Epithelial cell of esophagus (primary cell): ENCODE measurements around the gene KIFBP.
"Not testable (repeated sequence)": the region's sequence is repeated elsewhere in the genome, so short reads cannot be mapped to it uniquely, and the experiment has no call there.

Experiments
- DNase-seq: peaks from one replicate; pipeline ENCODE4 v3.0.0; 2010; ENCODE audit warnings: low read depth
- H3K4me3 ChIP-seq: 2 replicates; pipeline ENCODE4 v1.5.1; 2011; ENCODE audit warnings: mild to moderate bottlenecking, low read length, control low read depth
- TF ChIP-seq, protein P1 (sequence below): IDR thresholded peaks from 2 replicates; pipeline ENCODE4 v1.5.1; 2011; ENCODE audit warnings: low read depth, mild to moderate bottlenecking, low read length, control low read depth, inconsistent platforms; ENCODE audit not compliant: insufficient read depth; ENCODE audit errors: missing control alignments

KIFBP gene

DNA sequence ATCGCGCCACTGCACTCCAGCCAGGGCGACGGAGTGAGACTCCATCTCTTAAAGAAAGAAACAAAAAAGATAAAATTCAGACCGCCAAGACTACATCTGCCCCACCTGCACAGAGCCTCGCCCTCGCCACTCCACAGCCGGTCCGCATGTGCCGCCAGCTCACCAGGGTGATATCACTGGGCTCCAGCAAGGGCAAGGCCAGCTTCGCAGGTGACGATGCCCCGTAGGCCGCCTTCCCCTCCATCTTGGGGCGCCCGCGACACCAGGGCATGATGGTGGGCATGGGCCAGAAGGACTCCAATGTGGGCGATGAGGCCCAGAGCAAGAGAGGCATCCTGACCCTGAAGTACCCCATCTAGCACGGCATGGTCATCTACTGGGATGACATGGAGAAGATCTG, 34.0 kb downstream of the KIFBP start:
- DNase-seq: no peak
- TF ChIP-seq, protein P1, sequence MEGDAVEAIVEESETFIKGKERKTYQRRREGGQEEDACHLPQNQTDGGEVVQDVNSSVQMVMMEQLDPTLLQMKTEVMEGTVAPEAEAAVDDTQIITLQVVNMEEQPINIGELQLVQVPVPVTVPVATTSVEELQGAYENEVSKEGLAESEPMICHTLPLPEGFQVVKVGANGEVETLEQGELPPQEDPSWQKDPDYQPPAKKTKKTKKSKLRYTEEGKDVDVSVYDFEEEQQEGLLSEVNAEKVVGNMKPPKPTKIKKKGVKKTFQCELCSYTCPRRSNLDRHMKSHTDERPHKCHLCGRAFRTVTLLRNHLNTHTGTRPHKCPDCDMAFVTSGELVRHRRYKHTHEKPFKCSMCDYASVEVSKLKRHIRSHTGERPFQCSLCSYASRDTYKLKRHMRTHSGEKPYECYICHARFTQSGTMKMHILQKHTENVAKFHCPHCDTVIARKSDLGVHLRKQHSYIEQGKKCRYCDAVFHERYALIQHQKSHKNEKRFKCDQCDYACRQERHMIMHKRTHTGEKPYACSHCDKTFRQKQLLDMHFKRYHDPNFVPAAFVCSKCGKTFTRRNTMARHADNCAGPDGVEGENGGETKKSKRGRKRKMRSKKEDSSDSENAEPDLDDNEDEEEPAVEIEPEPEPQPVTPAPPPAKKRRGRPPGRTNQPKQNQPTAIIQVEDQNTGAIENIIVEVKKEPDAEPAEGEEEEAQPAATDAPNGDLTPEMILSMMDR: no peak
- no peak overlapping the region for H3K4me3 ChIP-seq

DNA sequence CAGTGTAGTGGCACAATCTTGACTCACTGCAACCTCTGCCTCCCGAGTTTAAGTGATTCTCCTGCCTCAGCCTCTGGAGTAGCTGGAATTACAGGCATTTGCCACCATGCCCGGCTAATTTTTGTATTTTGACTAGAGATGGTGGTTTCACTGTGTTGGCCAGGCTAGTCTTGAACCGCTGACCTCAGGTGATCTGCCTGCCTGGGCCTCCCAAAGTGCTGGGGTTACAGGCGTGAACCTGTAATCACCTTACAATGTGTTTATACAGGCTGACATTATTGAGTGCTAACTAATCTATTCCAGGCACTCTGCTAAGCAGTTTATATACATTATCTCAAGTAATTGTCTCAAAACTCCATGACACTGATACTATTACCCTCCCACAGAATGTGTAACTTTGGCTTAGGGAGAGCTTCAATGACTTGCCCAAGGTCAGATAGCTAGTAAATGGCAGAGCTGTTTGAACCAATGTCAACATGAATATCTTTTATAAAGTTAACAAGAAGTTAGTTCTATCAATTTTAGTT, 36.8 kb downstream of the KIFBP start:
- TF ChIP-seq, protein P1: no peak
- no peak overlapping the region for H3K4me3 ChIP-seq
- DNase-seq: no peak

DNA sequence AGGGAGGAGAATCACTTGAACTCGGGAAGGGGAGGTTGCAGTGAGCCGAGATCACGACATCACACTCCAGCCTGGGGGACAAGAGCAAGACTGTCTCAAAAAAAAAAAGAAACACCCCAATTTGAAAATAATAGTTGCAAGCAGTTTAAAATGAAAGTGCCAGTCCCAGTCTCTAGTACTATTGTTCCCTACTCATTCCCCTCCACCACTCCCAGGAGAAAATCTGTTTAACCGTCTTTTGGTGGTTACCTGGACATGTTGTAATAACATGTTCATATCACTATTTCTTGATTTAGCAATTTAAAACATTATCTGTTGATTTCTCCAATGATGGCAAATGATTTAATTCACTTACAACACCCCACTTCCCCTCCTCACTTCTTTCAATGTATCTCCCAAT, 44.7 kb downstream of the KIFBP start:
- no peak for DNase-seq
- no peak overlapping the region for H3K4me3 ChIP-seq
- TF ChIP-seq, protein P1: no peak

DNA sequence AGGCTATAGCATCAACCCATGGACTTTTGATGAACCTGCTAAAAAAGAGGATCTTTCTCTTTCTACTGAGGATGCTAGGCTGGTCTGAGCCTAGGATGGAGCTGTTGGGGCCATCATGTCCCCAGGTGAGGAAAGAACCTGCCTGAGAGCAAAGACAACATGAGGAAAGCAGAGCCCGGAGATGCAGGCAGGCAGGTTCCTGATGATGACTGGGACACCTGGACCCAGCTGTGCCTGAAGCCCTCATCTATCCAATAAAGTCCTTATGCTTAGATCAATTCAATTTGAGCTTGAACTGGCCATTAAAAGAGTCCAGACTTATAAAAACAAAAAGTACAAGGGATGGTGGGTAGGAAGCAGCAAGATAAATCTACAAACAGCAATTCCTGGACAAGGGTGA, 48.9 kb downstream of the KIFBP start:
- no peak for DNase-seq
- TF ChIP-seq, protein P1: no peak
- no peak overlapping the region for H3K4me3 ChIP-seq

DNA sequence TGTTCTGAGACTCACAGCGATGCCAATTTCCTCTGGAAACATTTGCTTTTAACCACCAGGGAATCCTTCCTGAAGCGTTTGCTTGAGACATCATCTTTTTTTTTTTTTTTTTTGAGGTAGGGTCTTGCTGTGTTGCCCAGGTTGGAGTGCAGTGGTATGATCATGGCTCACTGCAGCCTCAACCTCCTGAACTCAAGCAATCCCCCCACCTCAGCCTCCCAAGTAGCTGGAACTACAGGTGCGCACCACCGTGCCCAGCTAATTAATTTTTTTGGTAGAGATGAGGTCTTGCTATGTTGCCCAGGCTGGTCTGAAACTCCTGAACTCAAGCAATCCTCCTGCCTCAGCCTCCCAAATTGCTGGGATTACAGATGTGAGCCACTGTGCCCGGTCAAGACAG, 52.3 kb downstream of the KIFBP start:
- not testable (repeated sequence) for DNase-seq, H3K4me3 ChIP-seq

DNA sequence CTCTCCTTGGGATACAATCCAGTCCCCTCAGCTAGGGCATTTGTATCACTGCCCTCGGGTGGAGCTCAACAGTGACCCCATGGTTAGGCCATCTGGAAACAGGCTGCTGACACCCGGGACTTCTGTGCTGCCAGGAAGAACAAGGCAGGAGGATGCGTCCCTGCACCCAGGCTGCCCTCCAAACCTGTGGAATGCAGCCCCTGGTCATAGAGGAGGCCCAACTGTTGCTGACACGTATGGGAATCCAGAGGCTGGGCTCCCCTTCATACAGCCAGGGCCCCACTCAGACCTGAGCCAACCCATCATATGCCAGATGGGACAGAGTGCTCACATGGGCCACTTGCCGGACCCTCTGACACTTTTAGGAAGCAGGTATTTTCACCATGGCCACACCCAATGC, 53.8 kb downstream of the KIFBP start:
- TF ChIP-seq, protein P1: no peak
- DNase-seq: no peak

DNA sequence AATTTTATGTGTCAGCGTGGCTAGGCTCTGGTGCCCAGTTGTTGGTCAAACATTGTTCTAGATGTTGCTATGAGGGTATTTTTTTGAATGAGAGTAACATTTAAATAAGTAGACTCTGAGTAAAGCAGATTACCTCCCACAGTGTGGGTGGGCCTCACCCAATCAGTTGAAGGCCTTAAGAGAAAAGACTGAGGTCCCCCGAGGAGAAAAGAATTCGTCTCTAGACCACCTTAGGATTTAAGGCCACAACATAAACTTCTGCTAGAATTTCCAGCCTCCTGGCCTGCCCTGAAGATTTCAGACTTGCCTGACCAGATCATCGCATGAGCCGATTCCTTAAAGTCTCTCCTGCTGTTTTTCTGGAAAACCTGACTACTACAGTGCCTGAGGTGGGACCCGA, 54.2 kb downstream of the KIFBP start:
- no peak overlapping the region for H3K4me3 ChIP-seq
- TF ChIP-seq, protein P1: no peak

More for the DNA sequence above, 53.8 kb downstream of the KIFBP start:
- no peak overlapping the region for H3K4me3 ChIP-seq

More for the DNA sequence above, 54.2 kb downstream of the KIFBP start:
- no peak for DNase-seq
